ENCODE data around the gene SCGN. TPM values are rescaled to one million over a fixed set of nuclear protein-coding genes. Genes with fewer than 3 reads are reported as not detected.

SCGN gene
- total RNA-seq, 2 experiments from 2014 or later: not detected

GRCh38 chr6:25706314-25707014 lies 54.4 kb downstream of the SCGN start:
- Mint-ChIP-seq H3K27ac (no peak overlapping the region), H3K36me3 (ENCODE audit: low read depth) (no peaks in the 10 kb centered on the region), H3K9me3 (no peaks in the 10 kb centered on the region), H3K27me3 (peaks cover 5% of the 10 kb centered on the region), H3K4me3 (no peak overlapping the region), H3K4me1 (ENCODE audit: low read depth) (no peaks in the 10 kb centered on the region)
- ChIA-PET POLR2A (no interaction called here), CTCF (interaction anchor here (1.6 kb wide), 1 partner anchor 12 kb away, joined by 4 read pairs; no protein-coding TSS in a partner anchor)
- TF ChIP-seq CTCF (IDR thresholded peaks at IDR 0.05): no peak
- intact Hi-C loops (cut with micrococcal nuclease): no loop called here
- no peak for ATAC-seq
- DNase-seq: no peak

GRCh38 chr6:25709761-25710160 lies 57.7 kb downstream of the SCGN start:
- no peak for TF ChIP-seq CTCF (IDR thresholded peaks at IDR 0.05)
- no peak for ATAC-seq

GRCh38 chr6:25710287-25710686 lies 58.3 kb downstream of the SCGN start:
- ChIA-PET CTCF (interaction anchor here (1.6 kb wide), 1 partner anchor 10 kb away, joined by 4 read pairs; no protein-coding TSS in a partner anchor), POLR2A (no interaction called here)
- peaks cover 3% of the 10 kb centered on the region for H3K27me3 Mint-ChIP-seq
- no peaks in the 10 kb centered on the region for H3K9me3 Mint-ChIP-seq
- TF ChIP-seq CTCF (IDR thresholded peaks at IDR 0.05): no peak
- no peaks in the 10 kb centered on the region for H3K4me1 Mint-ChIP-seq (ENCODE audit: low read depth)
- H3K4me3 Mint-ChIP-seq: no peak overlapping the region
- no peak for ATAC-seq
- no peak overlapping the region for H3K27ac Mint-ChIP-seq
- intact Hi-C loops (cut with micrococcal nuclease): no loop called here
- H3K36me3 Mint-ChIP-seq (ENCODE audit: low read depth): no peaks in the 10 kb centered on the region
- no peak for DNase-seq

More at GRCh38 chr6:25709761-25710160, 57.7 kb downstream of the SCGN start:
- no peak overlapping the region for H3K27ac Mint-ChIP-seq
- ChIA-PET CTCF (interaction anchor here (1.6 kb wide), 1 partner anchor 10 kb away, joined by 4 read pairs; no protein-coding TSS in a partner anchor), POLR2A (no interaction called here)
- H3K4me3 Mint-ChIP-seq: no peak overlapping the region
- no peak for DNase-seq
- H3K27me3 Mint-ChIP-seq: peaks cover 5% of the 10 kb centered on the region
- H3K4me1 Mint-ChIP-seq (ENCODE audit: low read depth): no peaks in the 10 kb centered on the region
- H3K36me3 Mint-ChIP-seq (ENCODE audit: low read depth): no peaks in the 10 kb centered on the region
- no peaks in the 10 kb centered on the region for H3K9me3 Mint-ChIP-seq
- intact Hi-C loops (cut with micrococcal nuclease): no loop called here

- ATAC-seq: no peak
- intact Hi-C loops (cut with micrococcal nuclease): no loop called here
- POLR2A ChIA-PET: no interaction called here
- CTCF ChIA-PET: interaction anchor here (1.3 kb wide), 1 partner anchor 22 kb away, joined by 3 read pairs; no protein-coding TSS in a partner anchor
- no peaks in the 10 kb centered on the region for H3K36me3 Mint-ChIP-seq (ENCODE audit: low read depth)
- no peak for TF ChIP-seq CTCF (IDR thresholded peaks at IDR 0.05)
- H3K27me3 Mint-ChIP-seq: no peaks in the 10 kb centered on the region
- H3K9me3 Mint-ChIP-seq: no peaks in the 10 kb centered on the region
- no peak overlapping the region for H3K4me3 Mint-ChIP-seq
- DNase-seq: no peak
- H3K27ac Mint-ChIP-seq: no peak overlapping the region
- H3K4me1 Mint-ChIP-seq (ENCODE audit: low read depth): no peaks in the 10 kb centered on the region
These were observed 61.8 kb downstream of the SCGN start for GRCh38 chr6:25713824-25714223.

- Mint-ChIP-seq H3K27ac (no peak overlapping the region), H3K4me3 (no peak overlapping the region), H3K9me3 (no peaks in the 10 kb centered on the region), H3K27me3 (no peaks in the 10 kb centered on the region), H3K36me3 (ENCODE audit: low read depth) (no peaks in the 10 kb centered on the region), H3K4me1 (ENCODE audit: low read depth) (no peaks in the 10 kb centered on the region)
- no peak for DNase-seq
- ChIA-PET CTCF (interaction anchor here (1.2 to 2.5 kb wide), 3 partner anchors 23 to 491 kb away, joined by 3 to 9 read pairs (median 3); no protein-coding TSS in a partner anchor), POLR2A (no interaction called here)
- no peak for TF ChIP-seq CTCF (IDR thresholded peaks at IDR 0.05)
- ATAC-seq: no peak
- intact Hi-C loops (cut with micrococcal nuclease): no loop called here
These were observed 62.8 kb downstream of the SCGN start for GRCh38 chr6:25714765-25715164.
